Mesenchymal stem cell (in vitro differentiated cells and primary cell): ENCODE measurements around the gene DENND4B.
"Not testable (repeated sequence)": the region's sequence is repeated elsewhere in the genome, so short reads cannot be mapped to it uniquely, and the experiment has no call there.

Experiments
- DNase-seq: peaks from one replicate; pipeline ENCODE4 v3.0.0-alpha.2; 2013
- H2AFZ ChIP-seq: one replicate; pipeline ENCODE4 v1.6.1; 2013; ENCODE audit warnings: low read depth, mild to moderate bottlenecking, control low read depth, inconsistent platforms, low read length, moderate library complexity
- H2AK5ac ChIP-seq: 2 replicates; pipeline ENCODE4 v1.6.1; 2013; ENCODE audit warnings: low read length, moderate library complexity, mild to moderate bottlenecking, inconsistent platforms; ENCODE audit not compliant: severe bottlenecking
- H2BK120ac ChIP-seq: one replicate; pipeline ENCODE4 v1.6.1; 2013; ENCODE audit warnings: low read depth, mild to moderate bottlenecking, inconsistent platforms, low read length, moderate library complexity
- H2BK12ac ChIP-seq, 2 experiments: one replicate each; pipeline ENCODE4 v1.6.1; 2013; ENCODE audit warnings: inconsistent platforms in 2 of 2, low read length in 2 of 2, mild to moderate bottlenecking in 2 of 2, moderate library complexity in 2 of 2, control low read depth in 1 of 2
- H2BK15ac ChIP-seq: one replicate; pipeline ENCODE4 v1.6.1; 2013; ENCODE audit warnings: mild to moderate bottlenecking, low read depth, inconsistent platforms; ENCODE audit not compliant: poor library complexity, severe bottlenecking
- H2BK5ac ChIP-seq: 2 replicates; pipeline ENCODE4 v1.6.1; 2013; ENCODE audit warnings: low read depth, mild to moderate bottlenecking, low read length, control low read depth, inconsistent platforms; ENCODE audit not compliant: poor library complexity, severe bottlenecking
- H3K14ac ChIP-seq, 2 experiments: one replicate each; pipeline ENCODE4 v1.6.1; 2013; ENCODE audit warnings: inconsistent platforms in 2 of 2, low read length in 2 of 2, control low read depth in 1 of 2, mild to moderate bottlenecking in 1 of 2, moderate library complexity in 1 of 2
- H3K18ac ChIP-seq, 2 experiments: one replicate each; pipeline ENCODE4 v1.6.1; 2013; ENCODE audit warnings: inconsistent platforms in 2 of 2, low read length in 2 of 2, control low read depth in 1 of 2, low read depth in 1 of 2, mild to moderate bottlenecking in 1 of 2
- H3K23ac ChIP-seq, 2 experiments: one replicate each; pipeline ENCODE4 v1.6.1; 2013; ENCODE audit warnings: inconsistent platforms in 2 of 2, low read length in 2 of 2, mild to moderate bottlenecking in 2 of 2, moderate library complexity in 2 of 2, control low read depth in 1 of 2
- H3K27ac ChIP-seq: 2 replicates; pipeline ENCODE4 v1.5.1; 2013; ENCODE audit warnings: mild to moderate bottlenecking, moderate library complexity, low read length, control low read depth, inconsistent platforms; ENCODE audit not compliant: poor library complexity, severe bottlenecking
- H3K27me3 ChIP-seq, 2 experiments: 2 replicates each; pipeline versions ENCODE4 v1.6.1 to v1.7.0; 2013; ENCODE audit warnings: low read length in 2 of 2, mild to moderate bottlenecking in 2 of 2, moderate library complexity in 2 of 2, control low read depth in 1 of 2, inconsistent platforms in 1 of 2; ENCODE audit not compliant: control insufficient read depth in 1 of 2, insufficient read depth in 1 of 2
- H3K36me3 ChIP-seq, 2 experiments: 2 replicates each; pipeline versions ENCODE4 v1.6.1 to v1.7.0; 2013; ENCODE audit warnings: low read length in 2 of 2, control low read depth in 1 of 2, inconsistent platforms in 1 of 2, low read depth in 1 of 2, mild to moderate bottlenecking in 1 of 2; ENCODE audit not compliant: insufficient read depth in 2 of 2, control insufficient read depth in 1 of 2
- H3K4ac ChIP-seq, 2 experiments: one replicate each; pipeline ENCODE4 v1.6.1; 2013; ENCODE audit warnings: inconsistent platforms in 2 of 2, low read length in 2 of 2, mild to moderate bottlenecking in 2 of 2, moderate library complexity in 2 of 2, control low read depth in 1 of 2, low read depth in 1 of 2
- H3K4me1 ChIP-seq: 2 replicates; pipeline ENCODE4 v1.6.1; 2013; ENCODE audit warnings: low read depth, low read length, control low read depth; ENCODE audit not compliant: control insufficient read depth, insufficient read depth
- H3K4me2 ChIP-seq: 2 replicates; pipeline ENCODE4 v1.6.1; 2013; ENCODE audit warnings: low read length, mild to moderate bottlenecking, inconsistent platforms; ENCODE audit not compliant: poor library complexity, severe bottlenecking
- H3K4me3 ChIP-seq, 2 experiments: 2 replicates each; pipeline versions ENCODE4 v1.5.1 to v1.7.0; 2013; ENCODE audit warnings: low read length in 2 of 2, mild to moderate bottlenecking in 2 of 2, control low read depth in 1 of 2, low read depth in 1 of 2; ENCODE audit not compliant: insufficient read depth in 1 of 2
- H3K79me1 ChIP-seq: replicated peaks from 2 replicates; pipeline ENCODE4 v1.6.1; 2013; ENCODE audit warnings: mild to moderate bottlenecking, control low read depth, low read length, inconsistent platforms; ENCODE audit not compliant: poor library complexity, severe bottlenecking
- H3K9ac ChIP-seq: 2 replicates; pipeline ENCODE4 v1.7.0; 2013; ENCODE audit warnings: mild to moderate bottlenecking, low read length, moderate library complexity
- H3K9me3 ChIP-seq: 2 replicates; pipeline ENCODE4 v1.7.0; 2013; ENCODE audit warnings: mild to moderate bottlenecking, low read length; ENCODE audit not compliant: control insufficient read depth
- H4K8ac ChIP-seq: one replicate; pipeline ENCODE4 v1.6.1; 2013; ENCODE audit warnings: inconsistent platforms, mild to moderate bottlenecking, low read length, moderate library complexity
- H4K91ac ChIP-seq: one replicate; pipeline ENCODE4 v1.6.1; 2013; ENCODE audit warnings: mild to moderate bottlenecking, low read length, inconsistent platforms
- WGBS: methylation state at CpG from one replicate; pipeline ENCODE4 v1.1.7; 2013; ENCODE audit warnings: mixed read lengths; 5-methylcytosine and 5-hydroxymethylcytosine counted together

The DENND4B gene

GRCh38 chr1:153981735-153982134 lies 35.2 kb upstream of the DENND4B start:
- H4K8ac ChIP-seq, DNase-seq, H2BK12ac ChIP-seq, H2AFZ ChIP-seq, H3K4me3 ChIP-seq, H3K9me3 ChIP-seq, H3K27ac ChIP-seq, H3K4me1 ChIP-seq, H3K14ac ChIP-seq, H2BK120ac ChIP-seq, H3K23ac ChIP-seq, H3K4me2 ChIP-seq, H2BK15ac ChIP-seq, H2AK5ac ChIP-seq, H4K91ac ChIP-seq, H2BK5ac ChIP-seq, H3K18ac ChIP-seq, H3K27me3 ChIP-seq, H3K4ac ChIP-seq: not testable (repeated sequence)
- whole genome bisulfite sequencing: 81% methylated on average over 2 of the region's 2 CpGs
- H3K79me1 ChIP-seq: peaks cover 15% of the 10 kb centered on the region
- peak overlapping the region; percentile 37 for H3K9ac ChIP-seq
- H3K36me3 ChIP-seq: peaks cover 30 to 57% of the 10 kb centered on the region in 2 experiments

GRCh38 chr1:153979091-153979490 lies 32.6 kb upstream of the DENND4B start:
- H2BK120ac ChIP-seq, H3K4me3 ChIP-seq, H2BK12ac ChIP-seq, H3K27ac ChIP-seq, H3K14ac ChIP-seq, H3K23ac ChIP-seq, H4K8ac ChIP-seq, H2AK5ac ChIP-seq, H3K9me3 ChIP-seq, H2AFZ ChIP-seq, H2BK15ac ChIP-seq, DNase-seq, H3K4ac ChIP-seq, H3K4me2 ChIP-seq, H3K4me1 ChIP-seq, H3K18ac ChIP-seq, H3K27me3 ChIP-seq, H4K91ac ChIP-seq, H2BK5ac ChIP-seq, H3K9ac ChIP-seq: not testable (repeated sequence)
- 97% methylated on average over 12 of the region's 12 CpGs for WGBS
- Histone ChIP-seq H3K79me1 (peaks cover 14% of the 10 kb centered on the region), H3K36me3 (peaks cover 39 to 72% of the 10 kb centered on the region in 2 experiments)

- peaks cover 14% of the 10 kb centered on the region for H3K79me1 ChIP-seq
- WGBS: 86% methylated on average over 9 of the region's 9 CpGs
These were observed 31.9 kb upstream of the DENND4B start for GRCh38 chr1:153978274-153978909.

GRCh38 chr1:153977250-153978240 lies 31.0 kb upstream of the DENND4B start, which contains the start of gene JTB:
TSS of gene JTB (minus strand) at chr1:153977674. CDS start at chr1:153977252, 422 bp downstream.
- peak within 1 kb of the TSS; percentile 96 for H3K9ac ChIP-seq

More at GRCh38 chr1:153978274-153978909, 31.9 kb upstream of the DENND4B start:
- Histone ChIP-seq H3K4me3 (peak overlapping the region in 1 of 2 experiments; percentile 94), H3K9ac (peak overlapping the region; percentile 96), H3K4ac (no peak overlapping the region), H2BK5ac (no peak overlapping the region), H2AFZ (no peak overlapping the region), H2BK12ac (no peak overlapping the region), H3K18ac (no peak overlapping the region), H2BK120ac (no peak overlapping the region), H2BK15ac (no peak overlapping the region), H2AK5ac (no peak overlapping the region), H3K27ac (no peak overlapping the region), H4K8ac (no peak overlapping the region), H3K36me3 (peaks cover 45 to 74% of the 10 kb centered on the region in 2 experiments), H3K4me1 (peaks cover 5% of the 10 kb centered on the region), H3K27me3 (no peaks in the 10 kb centered on the region), H3K14ac (no peak overlapping the region), H4K91ac (no peak overlapping the region), H3K23ac (no peak overlapping the region), H3K9me3 (no peaks in the 10 kb centered on the region), H3K4me2 (no peak overlapping the region)
- no peak for DNase-seq

More at GRCh38 chr1:153977250-153978240, 31.0 kb upstream of the DENND4B start, which contains the start of gene JTB:
- Histone ChIP-seq H3K4ac (peak within 1 kb of the TSS; percentile 3 to 45), H3K23ac (peak within 1 kb of the TSS in 1 of 2 experiments; percentile 91), H3K9me3 (no peaks in the 10 kb centered on the region), H3K4me1 (peaks cover 5% of the 10 kb centered on the region), H3K14ac (peak within 1 kb of the TSS in 1 of 2 experiments; percentile 50), H3K79me1 (peaks cover 11% of the 10 kb centered on the region), H3K4me3 (peak within 1 kb of the TSS; percentile 61 to 94), H2AFZ (peak within 1 kb of the TSS; percentile 74), H2BK15ac (no peak within 1 kb of the TSS), H3K27me3 (no peaks in the 10 kb centered on the region), H4K91ac (no peak within 1 kb of the TSS), H3K4me2 (peak within 1 kb of the TSS; percentile 91), H2BK5ac (no peak within 1 kb of the TSS), H3K36me3 (peaks cover 45 to 74% of the 10 kb centered on the region in 2 experiments), H2BK12ac (peak within 1 kb of the TSS in 1 of 2 experiments; percentile 6), H3K27ac (peak within 1 kb of the TSS; percentile 13), H2AK5ac (no peak within 1 kb of the TSS), H2BK120ac (peak within 1 kb of the TSS; percentile 39), H4K8ac (peak within 1 kb of the TSS; percentile 0), H3K18ac (peak within 1 kb of the TSS; percentile 34 to 90)
- WGBS: under 1% methylated on average over 73 of the region's 75 CpGs
- DNase-seq: peak; percentile 86
